Tibial nerve (tissue), 4 donors: Measurements from ENCODE around the gene ACR.
"Not testable (repeated sequence)": the region's sequence is repeated elsewhere in the genome, so short reads cannot be mapped to it uniquely, and the experiment has no call there.

Experiments used
- EP300 ChIP-seq, 2 donors: sonication (generic); formaldehyde crosslinking; IDR thresholded peaks; one replicate each; pipeline ENCODE4 v1.6.1; 2017; ENCODE audit warnings: antibody characterized with exemption in 2 of 2, mild to moderate bottlenecking in 1 of 2
- POLR2A ChIP-seq, 2 donors: fragments of 450-650 bp; IDR thresholded peaks; one replicate each; pipeline ENCODE4 v1.6.1; 2017; ENCODE audit warnings: antibody characterized with exemption in 2 of 2, mild to moderate bottlenecking in 2 of 2, moderate library complexity in 2 of 2
- TF ChIP-seq, protein P1 (sequence below), 5 experiments: fragments of 200-600 bp in 3 of 5; fragments of 450-650 bp in 2 of 5; sonication (generic) in 3 of 5; IDR thresholded peaks; one replicate each; pipeline ENCODE4 v1.5.1; 2016 to 2019; ENCODE audit warnings: antibody characterized with exemption in 5 of 5, mild to moderate bottlenecking in 3 of 5, moderate library complexity in 2 of 5

DNA sequence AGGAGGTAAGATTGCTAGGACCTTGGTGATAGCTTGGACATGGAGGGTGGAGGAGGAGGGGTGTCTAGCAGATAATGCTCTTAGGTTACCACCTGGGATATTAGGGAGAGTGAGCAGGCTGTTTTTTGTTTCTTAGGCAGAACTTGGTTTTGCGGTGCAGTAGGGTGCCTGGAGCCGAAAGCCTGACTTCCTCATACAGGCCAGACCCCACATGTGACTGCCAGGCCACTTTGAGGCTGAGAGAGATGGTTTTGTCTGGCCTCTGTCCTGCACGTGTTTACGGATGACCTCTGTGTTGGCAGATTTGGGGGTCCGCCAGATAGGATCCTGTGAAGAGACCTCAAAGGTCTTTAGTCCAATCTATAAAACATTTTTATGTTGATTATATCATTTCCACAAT, 47.3 kb downstream of the ACR start:
- TF ChIP-seq, protein P1, sequence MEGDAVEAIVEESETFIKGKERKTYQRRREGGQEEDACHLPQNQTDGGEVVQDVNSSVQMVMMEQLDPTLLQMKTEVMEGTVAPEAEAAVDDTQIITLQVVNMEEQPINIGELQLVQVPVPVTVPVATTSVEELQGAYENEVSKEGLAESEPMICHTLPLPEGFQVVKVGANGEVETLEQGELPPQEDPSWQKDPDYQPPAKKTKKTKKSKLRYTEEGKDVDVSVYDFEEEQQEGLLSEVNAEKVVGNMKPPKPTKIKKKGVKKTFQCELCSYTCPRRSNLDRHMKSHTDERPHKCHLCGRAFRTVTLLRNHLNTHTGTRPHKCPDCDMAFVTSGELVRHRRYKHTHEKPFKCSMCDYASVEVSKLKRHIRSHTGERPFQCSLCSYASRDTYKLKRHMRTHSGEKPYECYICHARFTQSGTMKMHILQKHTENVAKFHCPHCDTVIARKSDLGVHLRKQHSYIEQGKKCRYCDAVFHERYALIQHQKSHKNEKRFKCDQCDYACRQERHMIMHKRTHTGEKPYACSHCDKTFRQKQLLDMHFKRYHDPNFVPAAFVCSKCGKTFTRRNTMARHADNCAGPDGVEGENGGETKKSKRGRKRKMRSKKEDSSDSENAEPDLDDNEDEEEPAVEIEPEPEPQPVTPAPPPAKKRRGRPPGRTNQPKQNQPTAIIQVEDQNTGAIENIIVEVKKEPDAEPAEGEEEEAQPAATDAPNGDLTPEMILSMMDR (IDR thresholded peaks at IDR 0.05): not testable (repeated sequence)
- not testable (repeated sequence) for TF ChIP-seq POLR2A, EP300 (IDR thresholded peaks at IDR 0.05)
